ENCODE results near the gene TTC7B.

TTC7B gene

GRCh38 chr14:90648421-90648820 lies 167.8 kb downstream of the TTC7B start:
- DNase-seq = no peak
- ATAC-seq = no peak

- ATAC-seq = no peak
- DNase-seq = no peak
These were observed 168.7 kb downstream of the TTC7B start for GRCh38 chr14:90647473-90648005.

GRCh38 chr14:90645842-90646443 lies 170.3 kb downstream of the TTC7B start:
- no peak for ATAC-seq

GRCh38 chr14:90644882-90645281 lies 171.3 kb downstream of the TTC7B start:
- DNase-seq (no peak), ATAC-seq (no peak)

More at GRCh38 chr14:90645842-90646443, 170.3 kb downstream of the TTC7B start:
- no peak for DNase-seq

GRCh38 chr14:90643982-90644670 lies 172.1 kb downstream of the TTC7B start:
- ATAC-seq (no peak), DNase-seq (no peak)

GRCh38 chr14:90642244-90642717 lies 173.9 kb downstream of the TTC7B start:
- DNase-seq (no peak), ATAC-seq (no peak)

- DNase-seq = no peak
- ATAC-seq = no peak
These were observed 174.5 kb downstream of the TTC7B start for GRCh38 chr14:90641615-90642243.

GRCh38 chr14:90641168-90641567 lies 175.1 kb downstream of the TTC7B start:
- DNase-seq = no peak
- ATAC-seq = no peak

GRCh38 chr14:90639641-90640040 lies 176.6 kb downstream of the TTC7B start:
- ATAC-seq (no peak), DNase-seq (no peak)

GRCh38 chr14:90632871-90633270 lies 183.4 kb downstream of the TTC7B start:
- DNase-seq = no peak

GRCh38 chr14:90632451-90632850 lies 183.8 kb downstream of the TTC7B start:
- DNase-seq (no peak), ATAC-seq (no peak)

More at GRCh38 chr14:90632871-90633270, 183.4 kb downstream of the TTC7B start:
- ATAC-seq = no peak

GRCh38 chr14:90630171-90630806 lies 185.9 kb downstream of the TTC7B start:
- DNase-seq = no peak
- ATAC-seq = no peak

- ATAC-seq (no peak), DNase-seq (no peak)
These were observed 186.8 kb downstream of the TTC7B start for GRCh38 chr14:90629471-90629870.

- DNase-seq (no peak), ATAC-seq (no peak)
These were observed 187.4 kb downstream of the TTC7B start for GRCh38 chr14:90628825-90629224.

GRCh38 chr14:90627478-90627877 lies 188.8 kb downstream of the TTC7B start:
- ATAC-seq = no peak
- DNase-seq = no peak

- ATAC-seq (no peak), DNase-seq (no peak)
These were observed 189.7 kb downstream of the TTC7B start for GRCh38 chr14:90626550-90626949.

GRCh38 chr14:90625445-90625844 lies 190.8 kb downstream of the TTC7B start:
- no peak for DNase-seq
- ATAC-seq = no peak

- DNase-seq = no peak
- ATAC-seq = no peak
These were observed 191.4 kb downstream of the TTC7B start for GRCh38 chr14:90624732-90625400.

GRCh38 chr14:90624227-90624626 lies 192.0 kb downstream of the TTC7B start:
- DNase-seq (no peak), ATAC-seq (no peak)

- DNase-seq (no peak), ATAC-seq (no peak)
These were observed 195.0 kb downstream of the TTC7B start for GRCh38 chr14:90621201-90621600.

GRCh38 chr14:90620568-90621077 lies 195.6 kb downstream of the TTC7B start:
- no peak for DNase-seq
- no peak for ATAC-seq

- ATAC-seq (no peak), DNase-seq (no peak)
These were observed 196.3 kb downstream of the TTC7B start for GRCh38 chr14:90619911-90620310.

All from stimulated activated naive CD8-positive, alpha-beta T cell treated with anti-CD3 and anti-CD28 coated beads, Interleukin-15, Interleukin-2, amounts not matched to agents 100 U/mL and 50 U/mL, for 24 hours (primary cell).